Tibial nerve (tissue), 4 donors: ENCODE measurements around the gene SLC35A3. TPM values are rescaled to one million over a fixed set of nuclear protein-coding genes. Genes with fewer than 3 reads are reported as not detected.
"Not testable (repeated sequence)": the region's sequence is repeated elsewhere in the genome, so short reads cannot be mapped to it uniquely, and the experiment has no call there.

Experiments
- DNase-seq, 2 donors: peaks; one replicate each; pipeline ENCODE4 v3.0.0-alpha.2; 2019; ENCODE audit warnings: low spot score in 2 of 2
- H3K27ac ChIP-seq, 4 donors: fragments of 200-600 bp; sonication (generic) in 3 of 4; one replicate each; pipeline ENCODE4 v1.5.1; 2017 to 2019; ENCODE audit warnings: mild to moderate bottlenecking in 1 of 4
- H3K27me3 ChIP-seq, 2 donors: fragments of 200-600 bp; sonication (generic) in 1 of 2; one replicate each; pipeline versions ENCODE4 v1.5.1 to v1.6.0; 2017 to 2019
- H3K36me3 ChIP-seq, 3 donors: fragments of 200-600 bp; sonication (generic); one replicate each; pipeline ENCODE4 v1.5.1; 2018 to 2019
- H3K4me1 ChIP-seq, 4 donors: fragments of 200-600 bp; sonication (generic) in 3 of 4; one replicate each; pipeline ENCODE4 v1.5.1; 2017 to 2019
- H3K4me3 ChIP-seq, 4 donors: fragments of 200-600 bp; sonication (generic) in 3 of 4; one replicate each; pipeline ENCODE4 v1.5.1; 2017 to 2019; ENCODE audit warnings: mild to moderate bottlenecking in 1 of 4, moderate library complexity in 1 of 4
- H3K9me3 ChIP-seq, 4 donors: fragments of 200-600 bp; sonication (generic) in 3 of 4; one replicate each; pipeline ENCODE4 v1.5.1; 2017 to 2019
- EP300 ChIP-seq, 2 donors: sonication (generic); formaldehyde crosslinking; IDR thresholded peaks; one replicate each; pipeline ENCODE4 v1.6.1; 2017; ENCODE audit warnings: antibody characterized with exemption in 2 of 2, mild to moderate bottlenecking in 1 of 2
- POLR2A ChIP-seq, 2 donors: fragments of 450-650 bp; IDR thresholded peaks; one replicate each; pipeline ENCODE4 v1.6.1; 2017; ENCODE audit warnings: antibody characterized with exemption in 2 of 2, mild to moderate bottlenecking in 2 of 2, moderate library complexity in 2 of 2
- WGBS, 2 donors: methylation state at CpG; one replicate each; pipeline ENCODE4 v1.1.5; 2018; 5-methylcytosine and 5-hydroxymethylcytosine counted together
- total RNA-seq, 4 donors: library from RNA; depleted of rRNA; stranded (reverse); fragments of >200 nt; gene quantifications; one replicate each; pipeline ENCODE4 v1.1.0, GENCODE V29; 2016
- TF ChIP-seq, protein P1 (sequence below), 5 experiments: fragments of 200-600 bp in 3 of 5; fragments of 450-650 bp in 2 of 5; sonication (generic) in 3 of 5; IDR thresholded peaks; one replicate each; pipeline ENCODE4 v1.5.1; 2016 to 2019; ENCODE audit warnings: antibody characterized with exemption in 5 of 5, mild to moderate bottlenecking in 3 of 5, moderate library complexity in 2 of 5

Gene SLC35A3
- total RNA-seq, 4 donors from 2014 or later, result 15.7 to 23.8 (median 17.9) TPM

DNA sequence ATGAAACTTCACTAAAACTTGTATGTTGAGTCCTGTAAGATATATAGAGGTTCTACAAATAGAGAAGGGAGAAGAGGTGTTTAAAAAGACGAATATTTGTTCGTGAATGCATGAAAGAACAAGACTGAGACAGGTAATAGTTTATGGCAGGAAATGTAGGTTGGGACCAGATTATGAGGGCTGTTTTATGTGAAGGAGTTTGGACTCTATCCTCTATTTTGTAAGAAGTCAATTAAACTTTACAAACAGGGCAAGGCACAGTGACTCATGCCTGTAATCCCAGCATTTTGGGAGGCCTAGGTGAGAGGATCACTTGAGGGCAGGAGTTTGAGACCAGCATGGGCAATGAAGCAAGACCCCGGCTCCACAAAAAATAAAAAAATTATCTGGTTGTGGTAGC lies 5.7 kb downstream of the SLC35A3 start:
- Histone ChIP-seq H3K27me3 (no peaks in the 10 kb centered on the region), H3K4me1 (peaks cover 0 to 20% (median 0%) of the 10 kb centered on the region in 4 donors), H3K27ac (no peak overlapping the region), H3K9me3 (no peaks in the 10 kb centered on the region), H3K4me3 (no peak overlapping the region), H3K36me3 (peaks cover 0 to 14% (median 0%) of the 10 kb centered on the region in 3 donors)
- no peak for TF ChIP-seq POLR2A (IDR thresholded peaks at IDR 0.05)
- TF ChIP-seq EP300 (IDR thresholded peaks at IDR 0.05), result no peak
- TF ChIP-seq, protein P1, sequence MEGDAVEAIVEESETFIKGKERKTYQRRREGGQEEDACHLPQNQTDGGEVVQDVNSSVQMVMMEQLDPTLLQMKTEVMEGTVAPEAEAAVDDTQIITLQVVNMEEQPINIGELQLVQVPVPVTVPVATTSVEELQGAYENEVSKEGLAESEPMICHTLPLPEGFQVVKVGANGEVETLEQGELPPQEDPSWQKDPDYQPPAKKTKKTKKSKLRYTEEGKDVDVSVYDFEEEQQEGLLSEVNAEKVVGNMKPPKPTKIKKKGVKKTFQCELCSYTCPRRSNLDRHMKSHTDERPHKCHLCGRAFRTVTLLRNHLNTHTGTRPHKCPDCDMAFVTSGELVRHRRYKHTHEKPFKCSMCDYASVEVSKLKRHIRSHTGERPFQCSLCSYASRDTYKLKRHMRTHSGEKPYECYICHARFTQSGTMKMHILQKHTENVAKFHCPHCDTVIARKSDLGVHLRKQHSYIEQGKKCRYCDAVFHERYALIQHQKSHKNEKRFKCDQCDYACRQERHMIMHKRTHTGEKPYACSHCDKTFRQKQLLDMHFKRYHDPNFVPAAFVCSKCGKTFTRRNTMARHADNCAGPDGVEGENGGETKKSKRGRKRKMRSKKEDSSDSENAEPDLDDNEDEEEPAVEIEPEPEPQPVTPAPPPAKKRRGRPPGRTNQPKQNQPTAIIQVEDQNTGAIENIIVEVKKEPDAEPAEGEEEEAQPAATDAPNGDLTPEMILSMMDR (IDR thresholded peaks at IDR 0.05), result no peak
- WGBS, 2 donors, result 95 to 97% methylated on average over 3 of the region's 3 CpGs
- no peak for DNase-seq

DNA sequence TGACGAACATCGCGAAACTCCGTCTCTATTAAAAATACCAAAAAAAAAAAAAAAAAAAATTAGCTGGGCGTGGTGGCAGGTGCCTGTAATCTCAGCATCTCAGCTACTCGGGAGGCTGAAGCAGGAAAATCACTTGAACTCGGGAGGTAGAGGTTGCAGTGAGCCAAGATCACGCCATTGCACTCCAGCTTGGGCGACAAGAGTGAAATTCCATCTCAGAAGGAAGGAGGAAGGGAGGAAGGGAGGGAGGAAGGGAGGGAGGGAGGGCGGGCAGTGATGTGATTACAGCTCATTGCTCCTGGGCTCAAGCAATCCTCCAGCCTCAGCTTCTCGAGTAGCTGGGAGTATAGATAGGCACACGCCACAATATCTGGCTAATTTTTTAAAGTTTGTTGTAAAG lies 7.5 kb downstream of the SLC35A3 start:
- 85 to 87% methylated on average over 12 of the region's 12 CpGs for WGBS, 2 donors
- not testable (repeated sequence) for DNase-seq, H3K27me3 ChIP-seq, H3K27ac ChIP-seq, H3K9me3 ChIP-seq, H3K4me1 ChIP-seq, H3K4me3 ChIP-seq
- peaks cover 0 to 14% (median 0%) of the 10 kb centered on the region in 3 donors for H3K36me3 ChIP-seq

DNA sequence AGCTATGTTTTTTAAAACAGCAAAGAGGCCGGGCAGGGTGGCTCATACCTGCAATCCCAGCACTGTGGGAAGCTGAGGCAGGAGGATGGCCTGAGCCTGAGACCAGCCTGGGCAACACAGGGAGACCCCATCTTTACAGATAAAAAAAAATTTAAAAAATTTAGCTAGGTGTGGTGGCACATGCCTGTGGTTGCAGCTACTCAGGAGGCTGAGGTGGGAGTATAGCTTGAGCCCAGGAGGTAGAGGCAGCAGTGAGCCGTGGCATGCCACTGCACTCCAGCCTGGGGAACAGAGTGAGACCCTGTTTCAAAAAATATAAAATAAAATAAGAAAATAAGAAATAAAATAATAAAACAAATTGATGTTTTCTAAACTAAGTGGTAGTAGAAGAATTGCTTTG lies 8.4 kb downstream of the SLC35A3 start:
- 91 to 93% methylated on average over 2 of the region's 2 CpGs for WGBS, 2 donors
- Histone ChIP-seq H3K9me3 (no peaks in the 10 kb centered on the region), H3K36me3 (peaks cover 0 to 14% (median 0%) of the 10 kb centered on the region in 3 donors), H3K4me3 (no peak overlapping the region), H3K27me3 (no peaks in the 10 kb centered on the region), H3K27ac (no peak overlapping the region), H3K4me1 (no peaks in the 10 kb centered on the region)
- no peak for TF ChIP-seq POLR2A (IDR thresholded peaks at IDR 0.05)
- TF ChIP-seq, protein P1 (IDR thresholded peaks at IDR 0.05), result no peak
- TF ChIP-seq EP300 (IDR thresholded peaks at IDR 0.05), result no peak
- no peak for DNase-seq

DNA sequence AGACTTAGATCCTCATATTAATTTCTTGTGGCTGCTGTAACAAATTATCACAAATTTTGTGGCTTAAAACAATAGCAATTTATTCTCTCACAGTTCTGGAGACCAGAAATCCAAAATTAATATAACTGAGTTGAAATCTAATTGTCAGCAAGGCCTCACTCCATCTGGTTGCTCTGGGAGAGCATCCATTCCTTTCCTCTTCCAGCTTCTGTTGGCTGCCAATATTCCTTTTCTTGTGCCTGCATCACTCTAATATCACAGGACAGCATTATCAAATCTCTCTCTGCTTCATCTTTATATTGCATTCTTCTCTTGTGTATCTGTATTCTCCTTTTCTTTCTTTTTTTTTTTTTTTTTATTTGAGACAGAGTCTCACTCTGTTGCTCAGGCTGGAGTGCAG lies 9.3 kb downstream of the SLC35A3 start:
- TF ChIP-seq, protein P1 (IDR thresholded peaks at IDR 0.05), result no peak
- TF ChIP-seq POLR2A (IDR thresholded peaks at IDR 0.05) (no peak), EP300 (IDR thresholded peaks at IDR 0.05) (no peak)
- H3K36me3 ChIP-seq, result peaks cover 0 to 14% (median 0%) of the 10 kb centered on the region in 3 donors

DNA sequence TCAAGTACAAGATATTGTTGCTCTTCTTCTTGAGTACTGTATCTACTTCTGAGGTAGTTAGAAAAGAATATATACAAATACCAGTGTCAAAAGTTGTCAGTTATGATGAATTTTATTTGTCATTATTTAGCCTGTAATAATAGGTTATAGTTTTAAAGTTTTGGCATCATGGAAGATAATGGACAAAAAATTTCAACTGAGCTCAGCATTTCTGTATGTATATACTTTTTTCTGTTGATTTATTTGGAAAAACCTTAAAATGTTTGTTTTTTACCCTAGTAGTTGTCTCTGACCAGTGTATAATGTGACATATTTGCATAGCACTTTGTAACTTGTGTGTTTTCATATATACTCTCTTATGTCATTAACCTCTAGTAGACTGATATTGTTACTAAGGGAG lies 11.1 kb downstream of the SLC35A3 start:
- peaks cover 0 to 2% (median 0%) of the 10 kb centered on the region in 3 donors for H3K36me3 ChIP-seq
- H3K4me3 ChIP-seq, result no peak overlapping the region
- H3K27me3 ChIP-seq, result no peaks in the 10 kb centered on the region
- TF ChIP-seq EP300 (IDR thresholded peaks at IDR 0.05) (no peak), POLR2A (IDR thresholded peaks at IDR 0.05) (no peak)
- TF ChIP-seq, protein P1 (IDR thresholded peaks at IDR 0.05), result no peak
- peaks cover 0 to 11% (median 2%) of the 10 kb centered on the region in 4 donors for H3K9me3 ChIP-seq
- no peaks in the 10 kb centered on the region for H3K4me1 ChIP-seq
- no peak overlapping the region for H3K27ac ChIP-seq
- DNase-seq, result no peak

More for the DNA sequence above, 9.3 kb downstream of the SLC35A3 start:
- Histone ChIP-seq H3K4me3 (no peak overlapping the region), H3K4me1 (no peaks in the 10 kb centered on the region), H3K9me3 (no peaks in the 10 kb centered on the region), H3K27me3 (no peaks in the 10 kb centered on the region), H3K27ac (no peak overlapping the region)
- no peak for DNase-seq
